GM21723 (cell line): Measurements from ENCODE around the gene EEF1AKMT1.
A peak's percentile ranks its signal among the peaks of the same experiment; 100 is the strongest.

Experiments used
- ATAC-seq: cut with Tn5 transposase; IDR thresholded peaks from one replicate; pipeline ENCODE4 v1.9.1; 2021; ENCODE audit warnings: mild to moderate bottlenecking, moderate library complexity; ENCODE audit not compliant: unreplicated experiment

EEF1AKMT1 gene

DNA sequence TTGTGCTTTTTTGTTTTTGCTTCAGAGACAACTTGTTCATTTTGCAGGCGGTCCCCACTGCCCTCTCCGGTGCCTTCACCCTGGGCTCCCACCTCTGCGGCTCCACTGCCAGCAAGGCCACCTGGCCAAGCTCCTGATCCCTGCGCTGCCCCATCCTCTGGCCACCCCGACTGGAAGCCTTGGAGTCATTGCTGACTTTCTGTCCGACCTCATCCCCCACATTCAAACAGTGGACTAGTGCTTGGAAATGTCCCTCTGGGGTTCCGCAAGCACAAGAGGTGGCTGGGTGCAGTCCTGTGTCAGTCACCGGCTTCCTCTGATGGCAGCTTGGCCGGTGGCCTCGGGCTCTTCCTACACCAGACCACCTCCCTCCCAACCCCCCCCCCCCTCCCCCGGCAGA lies 53.3 kb downstream of the EEF1AKMT1 start:
- ATAC-seq: no peak

DNA sequence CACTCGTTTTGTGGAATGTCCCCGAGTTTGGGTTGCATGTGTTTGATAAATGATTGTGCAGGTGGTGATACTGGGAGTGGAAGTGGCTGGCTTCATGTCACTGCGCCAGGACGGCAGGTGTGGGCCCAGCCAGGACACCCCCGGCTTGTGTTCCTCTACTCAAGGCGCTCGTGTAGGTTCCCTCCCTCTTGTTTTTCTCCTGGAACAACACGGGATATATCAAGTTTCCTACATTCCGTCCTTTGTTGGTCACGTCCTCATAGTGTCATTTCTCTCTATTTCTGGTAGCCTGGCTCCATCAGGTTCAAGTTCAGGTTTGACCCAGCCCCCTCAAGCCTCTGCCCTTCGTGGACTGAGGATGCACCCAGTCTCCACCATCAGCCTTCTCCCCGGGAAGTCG lies 54.0 kb downstream of the EEF1AKMT1 start:
- ATAC-seq: no peak

DNA sequence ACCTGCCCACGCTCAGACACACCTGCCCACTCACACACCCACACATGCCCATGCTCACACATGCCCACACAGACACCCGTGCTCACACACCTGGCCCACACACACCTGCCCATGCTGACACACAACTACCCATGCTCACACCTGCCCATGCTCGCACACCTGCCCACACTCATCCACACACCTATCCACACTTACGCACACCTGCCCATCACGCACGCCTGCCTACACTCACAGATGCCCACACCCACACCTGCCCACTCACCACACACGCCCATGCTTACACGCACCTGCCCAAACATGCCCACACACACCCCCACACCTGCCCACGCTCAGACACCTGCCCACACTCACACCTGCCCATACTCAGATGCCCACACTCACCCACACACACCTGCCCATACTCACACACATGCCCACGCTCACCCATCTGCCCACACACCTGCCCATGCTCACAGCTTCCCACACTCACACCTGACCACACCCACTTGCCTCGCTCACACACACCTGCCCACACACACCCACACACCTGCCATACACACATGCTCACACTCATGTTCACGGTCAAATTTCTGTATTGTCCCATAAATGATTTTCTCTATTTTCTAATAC lies 54.7 kb downstream of the EEF1AKMT1 start:
- no peak for ATAC-seq

DNA sequence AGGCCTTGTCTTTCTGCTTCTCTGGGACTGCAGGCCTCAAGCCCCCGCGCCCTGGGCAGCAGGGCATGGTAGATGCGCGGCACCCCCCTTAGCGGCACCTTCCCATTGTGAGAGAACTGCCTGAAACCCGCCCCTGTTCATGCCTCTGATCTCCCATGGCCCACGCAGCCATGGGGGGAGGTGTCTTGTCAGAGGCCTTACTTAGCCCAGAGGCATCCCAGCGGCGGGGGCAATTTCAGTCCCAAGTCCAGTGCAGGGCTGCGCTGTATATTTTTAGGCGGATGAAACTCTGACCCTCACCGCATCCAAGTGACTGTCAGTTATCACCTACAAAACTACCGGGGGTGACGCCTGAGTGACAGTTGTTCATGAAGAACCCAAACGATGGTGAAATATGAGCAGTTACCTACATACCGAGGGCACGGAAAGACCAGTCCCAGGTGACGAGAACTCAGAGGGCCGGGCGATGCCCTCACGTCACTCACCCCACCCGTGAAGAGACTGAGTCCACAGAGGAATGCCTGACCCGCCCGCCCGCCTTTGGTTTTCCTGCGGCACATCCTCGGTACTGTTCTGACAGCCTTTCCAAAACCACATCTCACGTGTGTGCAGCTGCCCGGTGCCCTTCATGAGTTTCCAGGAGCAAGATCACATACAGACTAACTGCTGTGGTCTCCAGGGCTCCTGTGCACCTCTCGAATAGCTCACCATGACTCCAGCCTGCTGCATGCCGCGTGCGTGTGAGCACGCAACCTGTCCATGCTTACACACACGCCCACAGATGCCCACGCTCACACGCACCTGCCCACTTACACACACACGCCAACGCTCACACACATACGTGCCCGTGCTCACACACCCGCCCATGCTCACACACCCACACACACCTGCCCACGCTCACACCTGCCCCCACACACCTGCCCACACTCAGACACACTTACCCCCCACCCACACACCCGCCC lies 55.9 kb downstream of the EEF1AKMT1 start:
- no peak for ATAC-seq

DNA sequence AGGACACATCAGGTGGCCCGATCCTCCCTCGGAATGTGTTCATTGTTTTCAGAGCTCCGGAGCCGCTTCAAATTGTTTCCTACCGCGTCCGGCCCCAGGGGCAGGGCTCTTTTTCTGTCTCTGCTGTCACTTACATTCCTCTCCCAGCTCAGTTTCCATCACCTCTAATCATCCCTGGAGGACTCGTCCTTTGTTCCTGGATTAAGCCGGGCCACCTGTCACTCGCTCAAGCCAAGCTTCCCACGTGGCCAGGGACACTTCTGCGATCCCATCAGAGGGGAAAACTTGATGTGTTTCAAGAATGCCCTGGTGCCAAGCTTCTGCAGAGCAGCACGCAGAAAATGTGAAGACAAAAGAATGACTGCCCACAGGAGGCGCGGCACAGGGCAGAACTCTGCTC lies 56.8 kb downstream of the EEF1AKMT1 start:
- no peak for ATAC-seq

DNA sequence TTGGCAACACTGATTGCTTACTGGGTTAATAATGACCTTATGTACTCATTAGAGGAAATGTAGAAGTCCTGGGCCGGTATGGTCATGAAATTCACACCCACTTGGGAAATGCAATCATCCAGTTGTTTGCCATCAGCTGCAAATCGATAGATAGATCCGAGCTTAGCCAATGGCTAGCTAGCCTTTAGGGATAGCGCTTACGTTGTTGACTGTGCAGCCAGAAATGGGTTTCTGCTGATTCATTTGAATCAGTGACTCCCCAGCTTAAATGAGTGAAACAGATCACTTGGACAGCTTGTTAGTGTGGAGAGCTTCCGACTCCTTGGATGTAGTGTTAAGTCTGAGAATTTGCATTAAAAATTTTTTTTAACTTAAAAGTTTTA lies 58.4 kb downstream of the EEF1AKMT1 start:
- no peak for ATAC-seq

DNA sequence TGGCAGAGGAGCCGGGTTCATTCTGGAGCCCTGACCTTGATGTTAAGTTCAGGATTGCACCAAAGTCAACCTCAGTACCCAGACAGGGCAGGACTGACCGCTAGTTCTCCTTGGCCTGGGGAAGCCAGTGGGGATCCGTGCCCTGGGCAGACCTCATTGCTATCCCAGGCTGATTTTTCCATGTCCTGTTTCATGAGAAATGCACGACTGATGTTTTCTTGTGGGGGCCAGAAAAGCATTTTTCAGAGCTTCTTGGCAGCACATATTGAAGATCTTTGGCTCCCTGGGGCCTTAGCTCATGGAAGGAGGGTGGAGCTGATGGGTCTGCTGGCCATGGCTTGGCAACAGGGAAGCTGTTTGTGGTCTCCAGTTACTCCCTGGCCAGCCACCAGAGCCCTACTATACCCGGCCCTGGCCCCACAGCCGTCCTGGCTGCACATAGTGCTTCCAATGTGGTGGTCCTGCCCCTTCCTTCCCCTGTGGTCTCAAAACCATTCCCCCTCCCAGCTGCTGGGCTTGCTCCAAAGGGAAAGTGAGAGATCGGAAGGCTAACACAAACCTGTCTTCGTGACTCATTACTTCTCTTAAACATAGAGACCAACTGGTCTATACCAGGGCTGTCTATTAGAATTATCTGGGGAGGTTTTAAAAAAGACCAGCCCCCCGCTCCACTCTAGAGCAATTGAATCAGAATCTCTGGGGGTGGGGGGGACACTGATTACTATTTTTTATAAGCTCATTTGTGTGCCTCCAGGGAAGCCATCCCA lies 59.0 kb downstream of the EEF1AKMT1 start:
- no peak for ATAC-seq

DNA sequence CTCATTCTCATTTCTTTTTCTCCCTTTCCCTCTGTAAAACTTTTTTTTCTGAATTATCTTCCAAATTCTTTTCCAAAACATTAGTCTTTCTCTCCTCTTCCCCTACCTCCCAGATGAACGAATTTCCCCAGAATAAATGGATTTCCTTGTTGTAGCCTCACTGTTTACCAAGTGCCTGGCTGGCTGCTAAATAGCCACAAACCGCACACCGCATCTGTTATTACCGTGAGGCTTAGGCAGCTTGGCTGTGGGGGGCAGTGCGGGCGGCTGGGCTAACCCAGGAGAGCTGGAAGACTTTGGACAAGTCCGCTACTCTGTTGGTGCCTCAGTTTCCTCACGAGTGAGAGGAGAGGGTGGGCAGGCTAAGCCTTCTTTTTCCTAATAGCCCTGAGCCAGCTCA lies 59.6 kb downstream of the EEF1AKMT1 start:
- ATAC-seq: no peak

DNA sequence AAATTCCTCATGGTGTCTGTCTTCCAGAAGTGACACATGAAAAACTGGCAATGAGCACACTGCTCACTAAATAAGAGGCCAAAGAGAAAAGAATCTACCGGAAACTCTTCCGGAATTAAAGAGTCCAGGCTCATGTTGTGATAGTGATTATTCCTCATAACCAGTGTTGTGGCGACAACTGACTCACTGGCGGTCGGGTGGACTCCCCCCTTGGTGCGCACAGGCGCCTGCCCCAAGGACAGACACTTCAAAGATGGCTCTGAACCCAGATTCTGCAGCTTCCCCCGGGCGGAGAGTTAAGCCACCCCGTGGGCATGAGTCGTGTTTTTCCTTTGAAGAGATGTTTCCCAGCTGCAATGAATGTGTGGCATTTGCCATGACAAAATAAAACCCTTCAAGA lies 60.0 kb downstream of the EEF1AKMT1 start:
- ATAC-seq: no peak

DNA sequence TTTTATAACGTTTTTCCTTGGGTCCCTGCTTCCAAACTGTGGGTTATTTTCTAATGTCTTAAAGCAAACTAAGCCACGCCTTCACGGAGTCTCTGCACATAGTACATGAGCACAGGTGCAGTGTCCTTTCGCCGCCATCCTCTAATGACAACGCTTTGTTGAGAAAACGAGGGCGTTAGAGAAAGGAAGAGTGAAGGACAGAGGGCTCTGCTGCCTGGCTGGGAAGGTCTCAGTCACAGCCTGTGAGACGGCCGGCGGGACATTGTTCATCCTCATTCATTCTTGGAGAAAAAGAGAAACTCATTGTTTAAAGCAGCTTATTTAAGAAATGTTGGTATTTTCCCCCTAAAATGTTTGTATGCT lies 60.8 kb downstream of the EEF1AKMT1 start:
- no peak for ATAC-seq

DNA sequence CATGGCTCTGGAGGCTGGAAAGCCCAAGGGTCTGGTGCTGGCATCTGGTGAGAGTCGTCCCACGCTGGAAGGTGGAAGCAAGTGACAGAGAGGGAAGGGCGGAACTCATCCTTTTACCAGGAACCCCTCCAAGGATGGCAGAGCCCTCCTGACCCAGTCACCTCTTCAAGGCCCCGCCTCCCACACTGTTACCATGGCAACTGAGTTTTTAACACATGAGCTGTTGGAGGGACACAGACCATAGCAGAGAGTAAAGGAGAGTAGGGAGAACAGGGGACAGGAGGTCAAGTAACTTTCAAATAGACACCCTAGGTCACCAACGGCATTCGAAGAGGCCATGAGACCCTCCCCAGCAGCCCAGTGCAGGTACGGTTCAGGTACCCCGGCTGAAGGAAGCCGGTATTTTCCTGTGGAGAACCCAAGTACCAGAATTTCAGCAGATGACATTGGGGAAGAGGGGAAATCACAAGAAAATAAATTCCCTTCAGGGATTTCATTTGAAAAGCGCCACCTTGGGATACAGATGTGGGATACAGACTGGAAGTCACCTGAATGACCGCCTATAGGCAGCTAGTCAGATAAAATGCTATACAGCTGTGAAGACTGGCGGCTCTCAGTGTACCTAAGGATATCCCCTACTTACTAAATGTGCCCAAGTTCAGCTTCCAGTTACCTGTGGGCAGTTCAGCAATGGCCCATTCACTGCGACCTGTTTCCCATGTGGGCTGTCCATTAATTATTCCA lies 62.3 kb downstream of the EEF1AKMT1 start:
- no peak for ATAC-seq

DNA sequence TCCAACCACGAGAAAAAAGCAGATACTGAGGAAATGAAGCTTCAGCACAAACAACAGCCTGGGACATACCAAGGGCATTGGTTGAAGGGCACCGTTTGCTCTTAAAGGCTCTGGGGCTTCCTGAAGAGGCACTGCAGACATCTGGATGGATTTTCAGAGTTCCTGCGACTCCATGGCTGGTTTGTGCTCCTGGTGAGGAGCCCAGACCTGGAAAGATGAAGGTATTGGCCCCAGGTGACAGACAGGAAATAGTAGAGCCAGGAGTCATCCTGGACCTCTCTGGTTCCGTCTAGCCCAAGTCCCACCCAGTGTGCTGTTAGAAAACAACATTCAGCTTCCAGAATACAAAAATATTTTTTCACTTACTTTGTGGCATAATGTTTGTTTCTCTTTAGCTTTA lies 64.0 kb downstream of the EEF1AKMT1 start:
- ATAC-seq: no peak

DNA sequence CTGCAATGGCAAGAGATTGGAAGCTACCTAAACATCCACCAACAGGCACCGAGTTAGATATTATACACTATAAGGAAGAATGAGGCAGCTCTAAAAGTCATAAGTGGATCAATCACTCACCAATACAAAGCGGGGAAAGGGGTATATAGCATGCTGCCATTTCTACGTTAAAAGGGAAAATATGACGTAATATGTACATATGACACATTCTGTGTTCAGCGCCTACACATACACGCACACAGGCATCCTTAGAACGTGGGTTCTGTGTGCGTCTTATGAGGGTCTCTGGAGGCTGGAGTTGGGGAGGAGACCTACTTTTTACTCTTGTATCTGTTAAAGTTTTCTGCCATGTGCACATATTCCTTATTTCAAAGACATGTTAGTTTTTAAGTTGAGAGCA lies 64.4 kb downstream of the EEF1AKMT1 start:
- ATAC-seq: no peak

DNA sequence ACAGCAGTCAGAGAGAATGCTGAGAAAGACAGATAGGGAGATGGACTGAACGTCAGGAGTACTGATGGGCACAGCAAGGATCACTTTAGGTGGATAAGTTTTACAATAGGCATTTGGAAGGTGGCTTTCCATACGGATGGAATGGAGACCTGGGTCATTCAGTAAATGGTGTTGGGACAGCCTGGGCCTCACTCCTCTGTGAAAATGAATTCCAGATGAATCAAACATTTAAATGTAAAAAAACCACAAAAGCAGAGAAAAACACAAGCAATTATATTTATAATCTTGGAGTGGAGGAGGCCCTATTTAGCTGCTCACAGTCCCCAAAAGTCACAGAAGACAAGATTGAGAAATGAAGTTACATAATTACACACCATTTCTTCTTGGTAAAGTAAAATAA lies 65.5 kb downstream of the EEF1AKMT1 start:
- ATAC-seq: no peak

DNA sequence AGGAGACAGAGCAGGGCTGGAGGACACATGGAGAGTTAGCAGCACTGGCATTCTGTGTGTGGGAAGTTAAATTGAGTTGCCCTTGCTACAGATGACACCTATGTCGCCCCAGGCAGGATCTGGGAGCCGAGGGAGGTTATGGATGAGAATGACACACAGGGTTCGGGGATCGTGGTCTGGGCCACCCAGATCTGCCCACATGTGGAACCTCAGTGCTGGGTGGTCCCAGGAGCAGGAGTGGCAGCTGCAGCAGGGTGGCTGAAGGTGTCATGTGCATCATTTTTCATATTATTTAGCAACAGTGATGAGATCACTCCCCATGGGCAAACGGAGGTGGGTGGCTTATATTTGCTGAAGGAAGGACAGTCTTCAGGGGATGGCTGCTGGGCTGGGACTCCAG lies 67.1 kb downstream of the EEF1AKMT1 start:
- ATAC-seq: no peak

DNA sequence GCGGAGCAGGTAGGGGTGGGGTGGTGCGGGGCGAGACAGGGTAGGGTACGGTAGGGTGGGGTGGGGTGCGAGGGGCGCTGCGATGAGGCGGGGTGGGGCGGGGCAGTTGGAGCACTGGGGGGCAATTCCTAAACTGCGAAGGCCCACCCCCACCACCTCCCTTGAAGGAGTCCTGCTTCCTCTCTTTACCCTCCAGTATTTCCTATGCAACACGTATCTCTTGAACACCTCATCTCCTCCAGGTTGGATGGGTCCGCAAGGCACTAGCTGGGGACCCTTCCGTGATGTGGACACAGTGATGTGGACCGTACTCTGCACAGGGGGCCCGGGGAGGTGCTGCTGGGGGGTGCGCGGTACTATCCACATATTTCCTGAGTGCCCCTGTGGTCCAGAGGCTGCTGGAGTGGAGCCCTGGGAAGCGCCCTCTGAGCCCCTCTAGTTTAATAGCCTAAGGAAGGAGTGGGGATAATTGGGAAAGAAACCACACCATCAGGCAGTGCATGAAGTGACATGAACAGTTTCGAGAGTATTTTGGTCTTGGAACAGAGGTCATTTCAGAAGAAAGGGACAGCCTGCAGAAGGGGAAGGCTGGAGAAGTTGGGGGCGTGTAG lies 69.2 kb downstream of the EEF1AKMT1 start:
- ATAC-seq: no peak

DNA sequence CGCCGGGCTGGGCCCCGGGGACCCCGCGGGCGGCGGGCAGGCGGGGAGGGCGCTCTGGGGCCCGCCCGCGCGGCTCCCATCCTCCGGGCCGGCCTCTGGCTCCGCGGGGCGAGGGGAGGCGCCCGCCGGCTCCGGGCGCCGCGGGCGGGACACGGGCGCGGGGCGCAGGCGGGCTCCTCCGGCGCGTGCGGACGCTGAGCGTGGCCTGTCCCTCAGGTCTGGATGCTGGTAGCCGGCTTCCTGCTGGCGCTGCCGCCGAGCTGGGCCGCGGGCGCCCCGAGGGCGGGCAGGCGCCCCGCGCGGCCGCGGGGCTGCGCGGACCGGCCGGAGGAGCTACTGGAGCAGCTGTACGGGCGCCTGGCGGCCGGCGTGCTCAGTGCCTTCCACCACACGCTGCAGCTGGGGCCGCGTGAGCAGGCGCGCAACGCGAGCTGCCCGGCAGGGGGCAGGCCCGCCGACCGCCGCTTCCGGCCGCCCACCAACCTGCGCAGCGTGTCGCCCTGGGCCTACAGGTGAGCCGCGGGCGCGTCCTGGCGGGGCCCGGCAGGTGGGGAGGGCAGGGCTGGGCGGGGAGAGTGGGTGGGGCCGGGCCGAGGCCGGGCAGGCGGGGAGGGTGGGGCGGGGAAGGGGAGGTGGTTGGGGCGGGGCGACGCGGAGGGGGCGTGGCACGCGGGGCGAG lies 69.8 kb downstream of the EEF1AKMT1 start:
- ATAC-seq: peak; percentile 84

DNA sequence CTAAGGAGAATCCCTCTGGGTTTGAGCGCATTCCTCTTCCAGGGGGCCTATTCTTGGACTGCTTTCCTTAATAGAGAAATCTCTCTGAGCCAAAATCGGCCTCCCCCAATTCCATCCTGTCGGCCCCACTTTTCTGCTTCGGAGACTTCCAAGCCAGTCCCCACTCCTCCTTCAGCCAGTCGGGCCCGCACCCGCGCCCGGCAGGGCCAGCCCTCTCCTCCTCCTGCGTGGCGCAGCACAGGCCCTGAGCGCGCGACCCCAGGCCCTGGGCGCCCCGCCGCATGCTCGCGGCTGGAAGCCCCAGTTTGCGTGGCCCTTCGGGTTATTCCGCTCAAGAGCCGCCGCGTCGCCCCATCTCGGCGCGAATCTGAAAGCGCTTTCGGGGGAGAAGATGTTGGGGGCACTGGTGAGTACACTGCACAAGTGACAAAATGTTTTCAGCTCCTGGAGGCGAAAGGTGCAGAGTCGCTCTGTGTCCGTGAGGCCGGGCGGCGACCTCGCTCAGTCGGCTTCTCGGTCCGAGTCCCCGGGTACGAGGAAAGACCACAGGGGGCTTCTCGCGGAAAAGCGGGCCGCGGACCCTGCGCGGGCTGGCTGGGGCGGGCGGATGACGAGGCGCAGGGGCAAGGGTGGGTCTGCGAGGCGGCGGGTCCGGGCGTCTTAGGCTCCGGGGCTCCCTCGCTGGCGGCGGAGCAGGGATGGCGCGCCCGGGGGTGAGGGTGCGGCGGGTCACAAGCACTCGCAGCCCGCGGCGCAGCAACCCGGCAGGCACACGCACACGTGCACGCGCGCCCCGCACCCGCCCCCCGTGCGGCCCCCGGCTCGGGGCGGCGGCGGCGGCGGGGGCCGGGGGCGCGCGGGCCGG lies 70.6 kb downstream of the EEF1AKMT1 start, which contains the start of gene IL17D:
Gene IL17D (plus strand): TSS at position 785 of the 865 bp plus-strand sequence. CDS start 303 bp downstream, outside the sequence.
- peak; percentile 44 for ATAC-seq

DNA sequence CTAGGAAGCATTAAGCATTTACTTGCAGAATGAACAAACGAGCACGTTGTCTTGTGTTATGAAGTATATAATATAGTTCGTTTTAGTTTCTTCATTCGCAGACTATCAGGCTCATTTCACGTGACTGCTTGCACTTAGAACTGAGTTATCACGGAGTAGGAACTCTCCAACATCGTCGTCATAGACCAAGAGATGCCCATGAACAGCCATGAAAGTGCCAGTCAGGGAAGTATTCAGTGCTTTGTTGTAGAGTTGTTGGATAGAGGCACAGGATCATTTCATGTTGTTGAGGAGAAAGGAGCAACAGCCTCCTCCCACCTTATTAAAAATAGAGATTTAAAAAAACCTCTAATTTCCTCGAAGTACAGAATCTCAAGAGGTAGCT lies 71.2 kb downstream of the EEF1AKMT1 start:
- ATAC-seq: no peak
